ENCODE measurements around the gene SLC45A1. TPM values are rescaled to one million over a fixed set of nuclear protein-coding genes. Genes with fewer than 3 reads are reported as not detected.

SLC45A1 gene
- total RNA-seq, 2 experiments from 2014 or later: 0.88 to 0.98 TPM

GRCh38 chr1:8389958-8390535 is 72.1 kb downstream of the SLC45A1 start:
- H3K27ac ChIP-seq (ENCODE audit: low read depth in 1 of 2, low read length in 2 of 2): no peak overlapping the region
- H3K9me3 ChIP-seq (ENCODE audit: control insufficient read depth in 1 of 2, insufficient read depth in 1 of 2, low read length in 2 of 2): no peaks in the 10 kb centered on the region
- intact Hi-C loops (cut with DNase I, micrococcal nuclease): no loop called here
- H3K27me3 ChIP-seq (ENCODE audit: control insufficient read depth in 1 of 2, insufficient read depth in 2 of 2, low read length in 2 of 2): no peaks in the 10 kb centered on the region
- CTCF ChIA-PET: no interaction called here
- POLR2A ChIA-PET: no interaction called here
- DNase-seq (peak in 1 of 14 experiments; percentile 34), ATAC-seq (ENCODE audit: poor library complexity) (peak; percentile 69)
- peaks cover 50% of the 10 kb centered on the region for H3K4me1 ChIP-seq (ENCODE audit: insufficient read depth, low read length)
- Mint-ChIP-seq H3K36me3 (ENCODE audit: low read depth) (peaks cover 67% of the 10 kb centered on the region), H3K4me3 (no peak overlapping the region), H3K27me3 (no peaks in the 10 kb centered on the region), H3K4me1 (ENCODE audit: low read depth) (peaks cover 90% of the 10 kb centered on the region), H3K27ac (peak overlapping the region; percentile 68), H3K9me3 (no peaks in the 10 kb centered on the region)
- H3K4me3 ChIP-seq (ENCODE audit: low read length): no peak overlapping the region
- no peak for TF ChIP-seq CTCF (IDR thresholded peaks at IDR 0.05)
- peaks cover 48% of the 10 kb centered on the region for H3K36me3 ChIP-seq (ENCODE audit: insufficient read depth, low read length)

GRCh38 chr1:8390707-8391106 is 72.8 kb downstream of the SLC45A1 start:
- DNase-seq (no peak), ATAC-seq (ENCODE audit: poor library complexity) (no peak)
- H3K36me3 Mint-ChIP-seq (ENCODE audit: low read depth): peaks cover 71% of the 10 kb centered on the region
- no peak overlapping the region for H3K4me3 Mint-ChIP-seq
- Histone ChIP-seq H3K9me3 (ENCODE audit: control insufficient read depth in 1 of 2, insufficient read depth in 1 of 2, low read length in 2 of 2) (no peaks in the 10 kb centered on the region), H3K27ac (ENCODE audit: low read depth in 1 of 2, low read length in 2 of 2) (no peak overlapping the region), H3K4me1 (ENCODE audit: insufficient read depth, low read length) (peaks cover 52% of the 10 kb centered on the region), H3K36me3 (ENCODE audit: insufficient read depth, low read length) (peaks cover 48% of the 10 kb centered on the region), H3K27me3 (ENCODE audit: control insufficient read depth in 1 of 2, insufficient read depth in 2 of 2, low read length in 2 of 2) (no peaks in the 10 kb centered on the region), H3K4me3 (ENCODE audit: low read length) (no peak overlapping the region)
- intact Hi-C loops (cut with DNase I, micrococcal nuclease): no loop called here
- no peaks in the 10 kb centered on the region for H3K27me3 Mint-ChIP-seq
- no peaks in the 10 kb centered on the region for H3K9me3 Mint-ChIP-seq
- CTCF ChIA-PET: no interaction called here
- TF ChIP-seq CTCF (IDR thresholded peaks at IDR 0.05): no peak
- peaks cover 91% of the 10 kb centered on the region for H3K4me1 Mint-ChIP-seq (ENCODE audit: low read depth)
- POLR2A ChIA-PET: no interaction called here
- peak overlapping the region; percentile 68 for H3K27ac Mint-ChIP-seq

- Mint-ChIP-seq H3K27ac (peak overlapping the region; percentile 57), H3K9me3 (no peaks in the 10 kb centered on the region), H3K36me3 (ENCODE audit: low read depth) (peaks cover 64% of the 10 kb centered on the region), H3K27me3 (no peaks in the 10 kb centered on the region), H3K4me3 (no peak overlapping the region), H3K4me1 (ENCODE audit: low read depth) (peaks cover 94% of the 10 kb centered on the region)
- no peak for TF ChIP-seq CTCF (IDR thresholded peaks at IDR 0.05)
- Histone ChIP-seq H3K4me1 (ENCODE audit: insufficient read depth, low read length) (peaks cover 64% of the 10 kb centered on the region), H3K9me3 (ENCODE audit: control insufficient read depth in 1 of 2, insufficient read depth in 1 of 2, low read length in 2 of 2) (no peaks in the 10 kb centered on the region), H3K27me3 (ENCODE audit: control insufficient read depth in 1 of 2, insufficient read depth in 2 of 2, low read length in 2 of 2) (no peaks in the 10 kb centered on the region), H3K36me3 (ENCODE audit: insufficient read depth, low read length) (peaks cover 51% of the 10 kb centered on the region), H3K4me3 (ENCODE audit: low read length) (no peak overlapping the region), H3K27ac (ENCODE audit: low read depth in 1 of 2, low read length in 2 of 2) (no peak overlapping the region)
- DNase-seq: no peak
- intact Hi-C loops (cut with DNase I, micrococcal nuclease): no loop called here
- no peak for ATAC-seq (ENCODE audit: poor library complexity)
- CTCF ChIA-PET: interaction anchor here (1.8 kb wide), 1 partner anchor 17 kb away, joined by 7 read pairs; no protein-coding TSS in a partner anchor
- POLR2A ChIA-PET: interaction anchor here (0.9 kb wide), 1 partner anchor 35 kb away, joined by 3 read pairs; no protein-coding TSS in a partner anchor
Measured at GRCh38 chr1:8392522-8392921, 74.6 kb downstream of the SLC45A1 start.
